GM18498 (cell line): ENCODE data around the gene DDX42.
A peak's percentile ranks its signal among the peaks of the same experiment; 100 is the strongest.
"Not testable (repeated sequence)": the region's sequence is repeated elsewhere in the genome, so short reads cannot be mapped to it uniquely, and the experiment has no call there.

Experiments
- ATAC-seq: cut with Tn5 transposase; IDR thresholded peaks from one replicate; pipeline ENCODE4 v1.9.1; 2021; ENCODE audit warnings: mild to moderate bottlenecking, moderate library complexity; ENCODE audit not compliant: unreplicated experiment

DDX42 gene

GRCh38 chr17:63838631-63839171 is 64.7 kb downstream of the DDX42 start:
- ATAC-seq, result no peak

- ATAC-seq, result no peak
These were observed 66.8 kb downstream of the DDX42 start for GRCh38 chr17:63840591-63841349.

- no peak for ATAC-seq
These were observed 67.6 kb downstream of the DDX42 start for GRCh38 chr17:63841350-63842172.

- ATAC-seq, result peak; percentile 40
These were observed 68.2 kb downstream of the DDX42 start for GRCh38 chr17:63842173-63842539.

- peak; percentile 84 for ATAC-seq
These were observed 68.8 kb downstream of the DDX42 start, which contains the start of gene SMARCD2 for GRCh38 chr17:63842540-63843386. SMARCD2 (minus strand) TSS chr17:63842685; CDS start chr17:63842674, 11 bp downstream.

GRCh38 chr17:63843387-63843888 is 69.5 kb downstream of the DDX42 start:
- not testable (repeated sequence) for ATAC-seq

GRCh38 chr17:63843910-63844677 is 70.1 kb downstream of the DDX42 start:
- ATAC-seq, result no peak

- ATAC-seq, result no peak
These were observed 71.5 kb downstream of the DDX42 start for GRCh38 chr17:63845509-63845908.

- ATAC-seq, result no peak
These were observed 73.7 kb downstream of the DDX42 start for GRCh38 chr17:63847525-63848249.

GRCh38 chr17:63848834-63849689 is 75.1 kb downstream of the DDX42 start:
- ATAC-seq, result peak; percentile 88

- ATAC-seq, result no peak
These were observed 76.4 kb downstream of the DDX42 start for GRCh38 chr17:63850401-63850800.

- no peak for ATAC-seq
These were observed 79.3 kb downstream of the DDX42 start for GRCh38 chr17:63853260-63853659.

- no peak for ATAC-seq
These were observed 80.7 kb downstream of the DDX42 start for GRCh38 chr17:63854709-63855108.

- no peak for ATAC-seq
These were observed 81.2 kb downstream of the DDX42 start for GRCh38 chr17:63855185-63855584.

GRCh38 chr17:63856425-63856824 is 82.5 kb downstream of the DDX42 start:
- ATAC-seq, result not testable (repeated sequence)

- no peak for ATAC-seq
These were observed 85.3 kb downstream of the DDX42 start for GRCh38 chr17:63859257-63859656.

- not testable (repeated sequence) for ATAC-seq
These were observed 92.7 kb downstream of the DDX42 start for GRCh38 chr17:63866625-63867024.
